ENCODE results near the gene MEG3. TPM values are rescaled to one million over a fixed set of nuclear protein-coding genes. Genes with fewer than 3 reads are reported as not detected.

Gene MEG3
- total and polyA plus RNA-seq, 2 experiments from 2014 or later = not detected

- TF ChIP-seq NANOG (IDR thresholded peaks at IDR 0.05; ENCODE audit: borderline replicate concordance) = no peak
- no peak for TF ChIP-seq EZH2 (IDR thresholded peaks at IDR 0.05; ENCODE audit: low read depth, unreplicated experiment)
- no peak for TF ChIP-seq JUNB (IDR thresholded peaks at IDR 0.05; ENCODE audit: unreplicated experiment)
- TF ChIP-seq ZNF331 (CRISPR knock-in tag; IDR thresholded peaks at IDR 0.05; ENCODE audit: low read depth) = no peak
- TF ChIP-seq, protein P1, sequence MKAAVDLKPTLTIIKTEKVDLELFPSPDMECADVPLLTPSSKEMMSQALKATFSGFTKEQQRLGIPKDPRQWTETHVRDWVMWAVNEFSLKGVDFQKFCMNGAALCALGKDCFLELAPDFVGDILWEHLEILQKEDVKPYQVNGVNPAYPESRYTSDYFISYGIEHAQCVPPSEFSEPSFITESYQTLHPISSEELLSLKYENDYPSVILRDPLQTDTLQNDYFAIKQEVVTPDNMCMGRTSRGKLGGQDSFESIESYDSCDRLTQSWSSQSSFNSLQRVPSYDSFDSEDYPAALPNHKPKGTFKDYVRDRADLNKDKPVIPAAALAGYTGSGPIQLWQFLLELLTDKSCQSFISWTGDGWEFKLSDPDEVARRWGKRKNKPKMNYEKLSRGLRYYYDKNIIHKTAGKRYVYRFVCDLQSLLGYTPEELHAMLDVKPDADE (IDR thresholded peaks at IDR 0.05) = no peak
Observed at GRCh38 chr14:100789460-100790417, 36.2 kb upstream of the MEG3 start (continued).

DNA sequence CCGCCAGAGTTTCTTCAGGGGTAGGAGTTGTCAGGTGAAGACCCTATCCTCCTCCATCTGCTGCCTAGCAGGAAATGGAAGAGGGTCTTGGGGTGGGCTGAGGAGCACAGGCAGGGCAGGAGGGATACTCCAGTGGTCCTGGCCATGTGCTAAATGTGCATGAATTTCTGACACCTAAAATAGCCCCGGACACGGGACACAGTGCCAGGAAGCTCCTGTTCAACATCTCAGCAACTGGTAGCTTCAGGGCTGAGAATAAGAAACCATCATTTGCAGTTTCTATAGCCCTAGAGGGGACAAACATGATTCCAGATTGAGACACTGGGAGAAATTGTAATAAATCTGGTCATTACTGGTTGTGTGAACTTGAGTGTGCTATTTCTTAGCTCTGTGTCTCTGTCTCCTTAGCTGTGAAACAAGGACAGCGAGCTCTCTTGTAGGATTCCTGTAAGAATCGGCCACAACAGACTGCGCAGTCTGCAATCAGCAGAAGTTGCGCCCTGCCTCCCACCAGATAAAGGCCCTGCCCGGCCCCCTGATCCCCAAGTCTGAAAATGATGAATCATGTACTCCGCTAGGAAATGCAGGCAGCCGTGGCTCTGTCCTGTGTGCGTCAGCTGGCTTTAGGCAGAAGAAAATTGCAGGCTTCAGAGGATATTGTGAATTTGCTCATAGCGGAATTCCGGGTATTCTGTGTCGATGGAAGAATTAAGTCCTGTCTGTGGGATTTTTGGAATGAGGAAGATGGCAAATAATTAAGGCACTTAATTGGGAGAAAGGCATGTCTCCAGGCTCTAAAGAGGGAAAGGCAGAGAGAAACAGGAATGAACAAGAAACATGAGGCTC, 35.2 kb upstream of the MEG3 start:
- peaks cover 10% of the 10 kb centered on the region for H3K4me1 Mint-ChIP-seq
- no peak overlapping the region for H3K4me2 ChIP-seq
- H2AFZ ChIP-seq = no peak overlapping the region
- peaks cover 1% of the 10 kb centered on the region for H3K27me3 Mint-ChIP-seq (ENCODE audit: insufficient read depth, low read depth, poor library complexity)
- no peak for ATAC-seq
- H3K36me3 ChIP-seq (ENCODE audit: insufficient read depth) = no peaks in the 10 kb centered on the region
- H3K4me3 Mint-ChIP-seq = no peak overlapping the region
- H4K20me1 ChIP-seq (replicated peaks; ENCODE audit: insufficient read depth) = no peaks in the 10 kb centered on the region
- H3K36me3 Mint-ChIP-seq (ENCODE audit: low read depth) = no peaks in the 10 kb centered on the region
- no peaks in the 10 kb centered on the region for H3K27me3 ChIP-seq (ENCODE audit: insufficient read depth)
- H3F3A ChIP-seq (replicated peaks; ENCODE audit: low read depth) = no peaks in the 10 kb centered on the region
- H3K9me2 ChIP-seq (ENCODE audit: insufficient read depth) = no peaks in the 10 kb centered on the region
- H3K79me2 ChIP-seq (replicated peaks; ENCODE audit: insufficient read depth) = no peaks in the 10 kb centered on the region
- H3K4me1 ChIP-seq (ENCODE audit: insufficient read depth) = no peaks in the 10 kb centered on the region
- no peak overlapping the region for H3K27ac ChIP-seq (ENCODE audit: low read depth)
- no peak for DNase-seq (ENCODE audit: low spot score)
- no peak overlapping the region for H3K27ac Mint-ChIP-seq
- no peaks in the 10 kb centered on the region; the same call in 2 of the 3 replicates for H3K9me3 Mint-ChIP-seq
- no peak overlapping the region for H3K4me3 ChIP-seq
- TF ChIP-seq EZH2phosphoT487 (IDR thresholded peaks at IDR 0.05; ENCODE audit: unreplicated experiment) (no peak), JUNB (IDR thresholded peaks at IDR 0.05; ENCODE audit: unreplicated experiment) (no peak), EZH2 (IDR thresholded peaks at IDR 0.05; ENCODE audit: low read depth, unreplicated experiment) (no peak), POLR2AphosphoS5 (IDR thresholded peaks at IDR 0.05; ENCODE audit: low read depth) (no peak), ZNF331 (CRISPR knock-in tag; IDR thresholded peaks at IDR 0.05; ENCODE audit: low read depth) (no peak), ZNF462 (CRISPR knock-in tag; IDR thresholded peaks at IDR 0.05) (no peak), STAT1 (IDR thresholded peaks at IDR 0.05; ENCODE audit: unreplicated experiment) (no peak), NANOG (IDR thresholded peaks at IDR 0.05; ENCODE audit: borderline replicate concordance) (no peak), CREB1 (CRISPR knock-in tag; IDR thresholded peaks at IDR 0.05; ENCODE audit: low read depth) (no peak)
- TF ChIP-seq, protein P2, sequence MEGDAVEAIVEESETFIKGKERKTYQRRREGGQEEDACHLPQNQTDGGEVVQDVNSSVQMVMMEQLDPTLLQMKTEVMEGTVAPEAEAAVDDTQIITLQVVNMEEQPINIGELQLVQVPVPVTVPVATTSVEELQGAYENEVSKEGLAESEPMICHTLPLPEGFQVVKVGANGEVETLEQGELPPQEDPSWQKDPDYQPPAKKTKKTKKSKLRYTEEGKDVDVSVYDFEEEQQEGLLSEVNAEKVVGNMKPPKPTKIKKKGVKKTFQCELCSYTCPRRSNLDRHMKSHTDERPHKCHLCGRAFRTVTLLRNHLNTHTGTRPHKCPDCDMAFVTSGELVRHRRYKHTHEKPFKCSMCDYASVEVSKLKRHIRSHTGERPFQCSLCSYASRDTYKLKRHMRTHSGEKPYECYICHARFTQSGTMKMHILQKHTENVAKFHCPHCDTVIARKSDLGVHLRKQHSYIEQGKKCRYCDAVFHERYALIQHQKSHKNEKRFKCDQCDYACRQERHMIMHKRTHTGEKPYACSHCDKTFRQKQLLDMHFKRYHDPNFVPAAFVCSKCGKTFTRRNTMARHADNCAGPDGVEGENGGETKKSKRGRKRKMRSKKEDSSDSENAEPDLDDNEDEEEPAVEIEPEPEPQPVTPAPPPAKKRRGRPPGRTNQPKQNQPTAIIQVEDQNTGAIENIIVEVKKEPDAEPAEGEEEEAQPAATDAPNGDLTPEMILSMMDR (conservative IDR thresholded peaks at IDR 0.05; ENCODE audit: low read depth in 2 of 2) = no peak
- TF ChIP-seq, protein P1 (IDR thresholded peaks at IDR 0.05) = no peak

All from GM23338 (cell line).